DMS153 treated with DMSO at 0.1 percent for 48 hours (cell line): ENCODE results near the gene MAN2A2.
"Not testable (repeated sequence)": the region's sequence is repeated elsewhere in the genome, so short reads cannot be mapped to it uniquely, and the experiment has no call there.

Experiments used
- DNase-seq: peaks from one replicate; lab custom pipeline; 2025; ENCODE audit not compliant: unreplicated experiment; lab: John Stamatoyannopoulos, UW

Gene MAN2A2

DNA sequence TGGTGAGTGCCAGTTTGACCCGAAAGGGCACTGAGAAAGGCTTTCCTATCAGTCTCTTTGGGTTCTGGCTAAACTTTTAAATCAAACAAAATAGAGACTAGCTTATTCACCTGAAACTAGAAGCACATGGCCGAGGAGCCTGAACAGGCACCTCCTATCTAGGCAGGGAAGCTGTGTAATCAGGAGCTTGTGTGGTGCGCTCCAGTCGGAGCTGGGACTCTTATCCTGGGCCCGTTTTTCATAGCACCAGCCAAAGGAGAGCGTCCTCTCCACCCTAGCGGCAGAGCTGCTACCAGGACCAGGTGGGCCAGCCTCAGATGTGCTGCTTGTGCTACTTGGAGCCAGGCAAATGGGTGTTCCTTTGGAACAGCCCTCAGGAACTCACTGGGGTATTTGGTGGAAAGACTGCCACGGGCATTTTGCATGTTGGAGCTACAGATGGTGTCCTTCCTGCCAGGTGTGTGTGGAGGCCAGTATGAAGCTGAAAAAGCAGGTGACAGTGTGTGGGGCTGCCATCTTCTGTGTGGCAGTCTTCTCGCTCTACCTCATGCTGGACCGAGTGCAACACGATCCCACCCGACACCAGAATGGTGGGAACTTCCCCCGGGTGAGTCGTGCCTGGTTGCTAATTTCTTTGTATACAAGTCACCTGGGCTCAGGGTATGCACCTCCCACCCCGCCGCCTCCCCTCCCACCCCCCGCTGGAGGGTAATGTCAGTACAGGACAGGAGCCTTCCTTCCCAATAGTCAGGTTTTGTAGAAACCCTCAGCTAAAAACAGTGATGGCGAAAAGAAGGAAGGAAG is 833 bp downstream of the MAN2A2 start:
- no peak for DNase-seq

GRCh38 chr15:90904746-90905145 is 1.6 kb downstream of the MAN2A2 start:
- no peak for DNase-seq

DNA sequence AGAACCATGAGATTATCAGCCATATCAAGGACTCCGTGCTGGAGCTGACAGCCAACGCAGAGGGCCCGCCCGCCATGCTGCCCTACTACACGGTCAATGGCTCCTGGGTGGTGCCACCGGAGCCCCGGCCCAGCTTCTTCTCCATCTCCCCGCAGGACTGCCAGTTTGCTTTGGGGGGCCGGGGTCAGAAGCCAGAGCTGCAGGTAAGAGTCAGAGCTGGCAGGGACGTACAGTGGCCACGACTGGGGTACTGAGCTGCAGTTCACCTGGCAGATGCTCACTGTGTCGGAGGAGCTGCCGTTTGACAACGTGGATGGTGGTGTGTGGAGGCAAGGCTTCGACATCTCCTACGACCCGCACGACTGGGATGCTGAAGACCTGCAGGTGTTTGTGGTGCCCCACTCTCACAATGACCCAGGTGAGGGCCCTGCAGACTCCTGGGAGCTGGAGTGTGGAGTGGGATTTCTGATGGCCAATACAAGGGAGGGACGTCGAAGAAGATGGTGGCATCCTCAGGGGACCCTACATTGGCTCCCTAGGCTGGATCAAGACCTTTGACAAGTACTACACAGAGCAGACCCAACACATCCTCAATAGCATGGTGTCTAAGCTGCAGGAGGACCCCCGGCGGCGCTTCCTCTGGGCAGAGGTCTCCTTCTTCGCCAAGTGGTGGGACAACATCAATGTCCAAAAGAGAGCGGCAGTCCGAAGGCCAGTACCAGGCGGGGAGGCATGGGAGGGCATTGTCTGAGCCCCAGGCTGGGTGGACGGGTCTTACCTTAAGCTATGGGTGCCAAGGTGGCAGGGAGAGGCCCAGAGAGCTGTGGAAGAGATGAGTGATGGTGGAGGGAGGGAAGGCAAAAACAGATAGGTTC is 2.4 kb downstream of the MAN2A2 start:
- DNase-seq = no peak

GRCh38 chr15:90906181-90906849 is 3.2 kb downstream of the MAN2A2 start:
- DNase-seq = no peak

- DNase-seq = no peak
These were observed 4.1 kb downstream of the MAN2A2 start for GRCh38 chr15:90907051-90907660.

GRCh38 chr15:90907838-90908507 is 4.9 kb downstream of the MAN2A2 start:
- no peak for DNase-seq

DNA sequence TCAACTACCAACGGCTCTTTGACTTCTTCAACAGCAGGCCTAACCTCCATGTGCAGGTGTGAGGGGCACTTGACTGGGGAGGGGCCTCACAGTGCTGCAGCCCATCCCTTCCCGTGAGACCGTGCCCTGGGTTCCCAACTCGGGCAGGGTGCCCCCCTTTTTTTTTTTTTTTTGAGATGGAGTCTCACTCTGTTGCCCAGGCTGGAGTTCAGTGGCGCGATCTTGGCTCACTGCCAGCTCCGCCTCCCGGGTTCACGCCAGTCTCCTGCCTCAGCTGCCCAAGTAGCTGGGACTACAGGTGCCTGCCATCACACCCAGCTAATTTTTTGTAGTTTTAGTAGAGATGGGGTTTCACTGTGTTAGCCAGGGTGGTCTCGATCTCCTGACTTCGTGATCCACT is 6.3 kb downstream of the MAN2A2 start:
- DNase-seq = not testable (repeated sequence)

DNA sequence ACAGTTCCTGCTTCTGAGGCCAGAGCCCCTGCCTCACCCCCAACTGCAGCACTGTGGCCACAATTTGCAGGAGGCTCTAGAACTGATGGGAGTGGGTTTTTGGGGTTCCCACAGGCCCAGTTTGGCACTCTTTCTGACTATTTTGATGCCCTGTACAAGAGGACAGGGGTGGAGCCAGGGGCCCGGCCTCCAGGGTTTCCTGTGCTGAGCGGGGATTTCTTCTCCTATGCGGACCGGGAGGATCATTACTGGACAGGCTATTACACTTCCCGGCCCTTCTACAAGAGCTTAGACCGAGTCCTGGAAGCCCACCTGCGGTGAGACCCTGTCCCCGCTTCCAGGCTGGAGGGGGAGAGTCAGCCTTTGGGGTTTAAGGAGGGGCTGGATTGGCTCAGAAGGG is 6.9 kb downstream of the MAN2A2 start:
- no peak for DNase-seq

DNA sequence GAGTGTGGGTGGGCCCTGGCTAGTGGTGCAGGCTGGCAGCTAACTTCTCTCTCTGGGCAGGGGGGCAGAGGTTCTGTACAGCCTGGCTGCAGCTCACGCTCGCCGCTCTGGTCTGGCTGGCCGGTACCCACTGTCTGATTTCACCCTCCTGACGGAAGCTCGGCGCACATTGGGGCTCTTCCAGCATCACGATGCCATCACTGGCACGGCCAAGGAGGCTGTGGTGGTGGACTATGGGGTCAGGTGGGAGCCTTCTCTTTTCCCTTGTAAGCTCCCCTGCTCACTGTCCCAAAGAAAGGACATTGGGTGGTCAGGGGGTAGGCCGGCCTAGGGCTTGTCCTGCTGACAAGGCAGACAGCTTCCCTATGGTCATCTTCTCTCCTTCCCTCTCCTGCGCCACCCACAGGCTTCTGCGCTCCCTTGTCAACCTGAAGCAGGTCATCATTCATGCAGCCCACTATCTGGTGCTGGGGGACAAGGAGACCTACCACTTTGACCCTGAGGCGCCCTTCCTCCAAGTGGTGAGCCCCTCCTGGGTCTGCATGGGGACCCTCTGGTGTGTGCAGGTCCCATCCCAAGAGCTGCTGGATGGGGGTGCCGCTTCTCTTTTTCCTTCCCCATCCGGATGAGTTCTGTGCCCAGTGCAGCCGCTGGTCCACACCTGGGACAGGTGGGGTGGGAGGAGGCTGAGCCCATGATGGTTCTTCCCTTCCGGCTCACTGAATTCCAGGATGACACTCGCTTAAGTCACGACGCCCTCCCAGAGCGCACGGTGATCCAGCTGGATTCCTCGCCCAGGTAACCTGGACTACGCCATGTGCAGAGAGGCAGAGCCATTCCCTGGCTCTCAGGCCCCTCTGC is 7.6 kb downstream of the MAN2A2 start:
- DNase-seq = no peak

DNA sequence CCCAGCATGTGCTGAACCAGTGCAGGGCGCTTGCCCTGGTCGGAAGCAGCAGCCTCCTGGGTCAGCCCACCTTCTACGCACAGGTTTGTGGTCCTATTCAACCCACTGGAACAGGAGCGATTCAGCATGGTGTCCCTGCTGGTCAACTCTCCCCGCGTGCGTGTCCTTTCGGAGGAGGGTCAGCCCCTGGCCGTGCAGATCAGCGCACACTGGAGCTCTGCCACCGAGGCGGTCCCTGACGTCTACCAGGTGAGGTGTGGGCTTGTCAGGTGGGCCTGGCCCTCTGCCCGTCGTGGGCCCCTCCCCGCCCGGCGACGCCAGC is 8.2 kb downstream of the MAN2A2 start:
- DNase-seq = no peak

DNA sequence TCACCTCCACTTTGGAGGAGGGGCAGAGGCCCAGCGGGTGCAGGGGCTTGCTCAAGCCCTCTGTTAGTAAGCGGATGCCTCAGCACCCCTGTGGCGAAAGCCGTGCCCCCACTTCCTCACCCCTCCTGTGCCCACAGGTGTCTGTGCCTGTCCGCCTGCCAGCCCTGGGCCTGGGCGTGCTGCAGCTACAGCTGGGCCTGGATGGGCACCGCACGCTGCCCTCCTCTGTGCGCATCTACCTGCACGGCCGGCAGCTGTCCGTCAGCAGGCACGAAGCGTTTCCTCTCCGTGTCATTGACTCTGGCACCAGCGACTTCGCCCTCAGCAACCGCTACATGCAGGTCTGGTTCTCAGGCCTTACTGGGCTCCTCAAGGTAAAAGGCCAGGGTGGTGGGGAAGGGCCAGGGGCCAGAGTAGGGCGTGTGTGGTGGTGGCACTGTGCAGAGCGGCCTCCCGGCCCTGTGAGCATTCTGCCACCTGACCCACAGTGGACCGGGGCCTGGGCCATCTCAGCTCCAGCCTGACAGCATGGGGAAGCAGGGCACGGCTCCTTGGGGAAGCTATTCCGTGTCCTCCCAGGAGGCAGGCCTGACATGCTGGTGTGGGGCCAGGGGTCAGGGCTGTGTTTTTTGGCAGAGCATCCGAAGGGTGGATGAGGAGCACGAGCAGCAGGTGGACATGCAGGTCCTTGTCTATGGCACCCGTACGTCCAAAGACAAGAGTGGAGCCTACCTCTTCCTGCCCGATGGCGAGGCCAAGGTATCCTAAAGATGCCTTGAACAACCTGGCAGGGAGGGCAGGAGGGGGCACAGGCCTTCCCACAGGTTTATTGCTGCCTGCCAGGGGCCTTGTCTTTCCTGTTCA is 9.0 kb downstream of the MAN2A2 start:
- DNase-seq = no peak

GRCh38 chr15:90912770-90913075 is 9.6 kb downstream of the MAN2A2 start:
- DNase-seq = no peak

- DNase-seq = no peak
These were observed 10.4 kb downstream of the MAN2A2 start for GRCh38 chr15:90913398-90913944.

DNA sequence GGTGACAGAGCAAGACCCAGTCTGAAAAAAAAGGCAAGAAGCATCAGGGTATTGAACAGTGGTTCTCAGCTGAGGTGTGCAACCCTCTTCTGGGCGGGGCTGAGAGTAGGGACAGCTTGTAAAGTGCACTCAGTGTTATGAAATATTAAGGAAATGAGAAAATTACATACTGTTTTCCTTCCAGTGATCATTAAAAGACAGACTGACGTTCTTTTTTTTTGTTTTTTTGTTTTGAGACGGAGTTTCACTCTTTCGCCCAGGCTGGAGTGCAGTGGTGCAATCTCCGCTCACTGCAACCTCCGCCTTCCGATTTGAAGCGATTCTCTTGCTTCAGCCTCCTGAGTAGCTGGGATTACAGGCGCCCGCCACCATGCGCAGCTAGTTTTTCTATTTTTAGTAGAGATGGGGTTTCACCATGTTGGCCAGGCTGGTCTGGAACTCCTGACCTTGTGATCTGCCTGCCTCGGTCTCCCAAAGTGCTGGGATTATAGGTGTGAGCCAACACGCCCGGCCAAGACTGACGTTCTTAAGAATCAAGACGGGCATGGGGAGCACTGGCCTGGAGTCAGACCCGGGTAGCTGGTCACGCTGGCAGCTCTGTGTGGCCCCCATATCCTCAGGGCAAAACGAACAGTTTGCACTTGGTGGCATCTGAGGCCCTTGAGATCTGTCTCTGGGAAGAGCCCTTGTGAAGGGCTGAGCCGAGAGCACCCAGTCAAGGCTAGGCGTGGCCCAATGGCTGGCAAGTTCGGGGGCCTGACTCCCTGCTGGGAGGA is 11.4 kb downstream of the MAN2A2 start:
- DNase-seq = no peak

DNA sequence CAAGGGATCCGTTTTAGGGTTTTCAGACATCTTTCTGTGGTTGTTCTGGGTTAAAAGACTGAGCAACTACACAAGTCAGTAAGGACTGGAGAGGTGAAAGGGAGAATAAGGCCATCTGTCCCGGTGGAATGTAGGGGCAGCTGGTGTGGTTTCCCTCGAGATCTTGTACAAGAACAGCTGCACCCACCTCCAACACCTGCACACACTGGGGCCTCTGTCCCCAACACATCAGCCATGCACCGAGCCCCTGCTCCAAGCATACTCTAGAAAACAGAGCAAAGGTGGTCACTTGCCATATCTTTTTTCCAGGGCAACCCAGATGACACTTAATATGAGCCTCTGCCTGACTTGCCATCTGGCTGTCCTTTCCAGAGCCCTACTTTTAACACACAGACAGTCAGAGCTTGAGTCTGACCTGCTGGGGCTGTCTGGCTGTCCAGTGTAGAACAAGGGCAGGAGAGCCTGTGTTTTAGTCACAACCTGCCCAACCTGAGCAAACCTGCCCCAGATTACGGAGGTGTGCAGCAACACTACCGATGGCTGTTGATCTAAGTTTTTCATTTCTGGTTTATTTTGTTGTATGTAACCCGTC is 12.2 kb downstream of the MAN2A2 start:
- DNase-seq = no peak

DNA sequence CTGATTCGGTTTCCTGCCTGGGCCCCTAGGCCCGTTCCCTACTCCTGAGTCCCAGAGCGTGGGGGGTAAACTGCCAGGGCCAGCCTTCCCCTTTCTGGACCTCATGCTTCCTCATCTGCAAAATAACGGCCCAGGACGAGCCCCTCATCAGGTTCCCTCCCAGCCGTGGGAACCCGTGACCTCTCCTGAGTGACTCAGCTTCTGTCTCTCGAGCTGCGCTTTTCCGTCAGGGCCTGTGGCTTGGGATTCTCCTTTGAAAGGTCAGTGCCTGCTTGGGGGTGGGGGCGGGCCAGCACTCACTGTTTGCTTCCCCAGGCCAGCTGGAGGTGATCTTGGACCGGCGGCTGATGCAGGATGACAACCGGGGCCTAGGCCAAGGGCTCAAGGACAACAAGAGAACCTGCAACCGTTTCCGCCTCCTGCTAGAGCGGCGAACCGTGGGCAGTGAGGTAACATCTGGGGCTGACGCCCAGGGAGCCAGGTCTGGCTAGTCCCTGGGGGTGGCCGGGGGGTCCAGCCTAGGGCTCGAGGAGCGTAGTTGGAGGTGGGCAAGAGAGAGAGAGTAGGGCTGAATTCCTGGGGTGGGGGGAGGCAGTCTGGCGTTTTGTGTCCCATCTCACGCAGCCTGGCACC is 12.8 kb downstream of the MAN2A2 start:
- no peak for DNase-seq

- no peak for DNase-seq
These were observed 13.4 kb downstream of the MAN2A2 start for GRCh38 chr15:90916461-90916860.
